K562 (cell line): Measurements from ENCODE around the gene SLC35E3. TPM values are rescaled to one million over a fixed set of nuclear protein-coding genes. Genes with fewer than 3 reads are reported as not detected.

ENCODE experiments used
- ATAC-seq: fragments of 200-7000 bp; cut with Tn5 transposase; 3 replicates; pipeline ENCODE4 v1.9.1; 2020; ENCODE audit warnings: moderate library complexity
- BruUV-seq: library from RNA; stranded (reverse); fragments of 400-500 nt; replicated peaks from 2 replicates; lab custom pipeline; 2021; lab: Mats Ljungman, UMichigan
- CTCF ChIA-PET: fragments of 300-600 bp; formaldehyde crosslinking; extraction: SDS; loops from one replicate; lab custom pipeline; 2021; ENCODE audit warnings: low intra/inter-chr PET ratio; lab: Yijun Ruan, JAX
- POLR2A ChIA-PET: fragments of 300-600, 350-650 bp; sonication (Branson Sonifier 250); formaldehyde crosslinking; extraction: SDS; loops from one replicate; lab custom pipeline; 2021; ENCODE audit warnings: antibody characterized with exemption, inconsistent platforms; lab: Yijun Ruan, JAX
- DNase-seq, 4 experiments: peaks; one replicate each; pipeline versions ENCODE4 v3.0.0 to v3.0.0-alpha.2; 2011 to 2018; ENCODE audit warnings: low spot score in 3 of 4, mixed read lengths in 3 of 4; ENCODE audit errors: extremely low read depth in 1 of 4
- FAIRE-seq: peaks from 2 replicates; lab custom pipeline; 2011; peaks lifted over from hg19 to GRCh38; lab: Jason Lieb, UNC
- H2AFZ ChIP-seq: 2 replicates; pipeline ENCODE4 v1.6.0; 2011; ENCODE audit warnings: low read depth, low read length, control low read depth, inconsistent platforms
- H3K27ac ChIP-seq: fragments of 200-600 bp; 3 replicates; pipeline ENCODE4 v1.8.0; 2011; ENCODE audit warnings: low read depth, mild to moderate bottlenecking, control low read depth, inconsistent platforms, low read length, moderate library complexity, mixed read lengths; ENCODE audit errors: extremely low read depth
- H3K27me3 ChIP-seq, 2 experiments: fragments of 300-600 bp in 1 of 2; 2 replicates in 1 of 2; 3 replicates in 1 of 2; pipeline versions ENCODE4 v1.6.0 to v1.8.0; 2011; ENCODE audit warnings: inconsistent platforms in 2 of 2, low read length in 2 of 2, mild to moderate bottlenecking in 1 of 2, mixed read lengths in 1 of 2, moderate library complexity in 1 of 2; ENCODE audit not compliant: control insufficient read depth in 2 of 2, insufficient read depth in 2 of 2
- H3K36me3 ChIP-seq: fragments of 300-600 bp; 3 replicates; pipeline ENCODE4 v1.8.0; 2011; ENCODE audit warnings: mild to moderate bottlenecking, low read length, inconsistent platforms; ENCODE audit not compliant: control insufficient read depth, insufficient read depth
- H3K4me1 ChIP-seq, 2 experiments: fragments of 200-600 bp in 1 of 2; replicated peaks in 1 of 2; 2 replicates in 1 of 2; 3 replicates in 1 of 2; pipeline versions ENCODE4 v1.5.1 to v1.8.0; 2011; ENCODE audit warnings: inconsistent platforms in 2 of 2, low read length in 2 of 2, mild to moderate bottlenecking in 1 of 2, mixed read lengths in 1 of 2, moderate library complexity in 1 of 2; ENCODE audit not compliant: control insufficient read depth in 2 of 2, insufficient read depth in 2 of 2
- H3K4me2 ChIP-seq: 2 replicates; pipeline ENCODE4 v1.6.1; 2011; ENCODE audit warnings: low read length, control low read depth, inconsistent platforms, mixed read lengths; ENCODE audit not compliant: insufficient read depth
- H3K4me3 ChIP-seq: fragments of 200-600 bp; sonication (generic), shearing (Covaris generic); 2 replicates; pipeline ENCODE4 v1.5.1; 2016; ENCODE audit warnings: control low read depth, inconsistent platforms
- H3K79me2 ChIP-seq: fragments of 200-600 bp; 3 replicates; pipeline ENCODE4 v1.8.0; 2011; ENCODE audit warnings: low read length, inconsistent platforms; ENCODE audit not compliant: control insufficient read depth, insufficient read depth
- H3K9ac ChIP-seq, 2 experiments: 2 replicates each; pipeline versions ENCODE4 v1.6.0 to v1.6.1; 2011; ENCODE audit warnings: low read depth in 2 of 2, low read length in 2 of 2, control low read depth in 1 of 2, inconsistent platforms in 1 of 2, mild to moderate bottlenecking in 1 of 2, mixed read lengths in 1 of 2; ENCODE audit not compliant: insufficient read depth in 1 of 2
- H3K9me1 ChIP-seq: one replicate; pipeline ENCODE4 v1.6.0; 2011; ENCODE audit warnings: inconsistent platforms, mild to moderate bottlenecking, low read length, moderate library complexity; ENCODE audit not compliant: control insufficient read depth, insufficient read depth
- H3K9me3 ChIP-seq: replicated peaks from 2 replicates; pipeline ENCODE4 v1.5.1; 2011; ENCODE audit warnings: low read depth, low read length, inconsistent platforms; ENCODE audit not compliant: control insufficient read depth, insufficient read depth
- H4K20me1 ChIP-seq: replicated peaks from 2 replicates; pipeline ENCODE4 v1.6.1; 2011; ENCODE audit warnings: low read length, inconsistent platforms, mixed read lengths; ENCODE audit not compliant: control insufficient read depth, insufficient read depth
- BRD9 ChIP-seq: fragments of 450-650 bp; IDR thresholded peaks from 2 replicates; pipeline ENCODE4 v1.6.1; 2018; ENCODE audit warnings: low read depth; ENCODE audit not compliant: partially characterized antibody
- DPF2 ChIP-seq: fragments of 450-650 bp; IDR thresholded peaks from 2 replicates; pipeline ENCODE4 v1.6.1; 2016
- ETV6 ChIP-seq, 3 experiments: fragments of 150-350 bp in 1 of 3; sonication (generic) in 1 of 3; formaldehyde crosslinking in 1 of 3; IDR thresholded peaks; 2 replicates each; pipeline versions ENCODE4 v1.6.1 to v1.8.0; 2014 to 2022; ENCODE audit warnings: borderline replicate concordance in 2 of 3, low read depth in 2 of 3, antibody characterized with exemption in 1 of 3, low read length in 1 of 3, mild to moderate bottlenecking in 1 of 3, missing genetic modification reagents in 1 of 3
- GMEB1 ChIP-seq: fragments of 250-450 bp; sonication (Bioruptor Pico); IDR thresholded peaks from 2 replicates; pipeline ENCODE4 v1.4.0; 2020; ENCODE audit warnings: mild to moderate bottlenecking
- NBN ChIP-seq: fragments of 450-650 bp; IDR thresholded peaks from 2 replicates; pipeline ENCODE4 v1.6.1; 2016; ENCODE audit warnings: low read depth, mild to moderate bottlenecking
- NFRKB ChIP-seq: fragments of 450-650 bp; IDR thresholded peaks from 2 replicates; pipeline ENCODE4 v1.6.1; 2016; ENCODE audit warnings: low read depth
- SLC30A9 ChIP-seq: fragments of 250-450 bp; sonication (Bioruptor Pico); IDR thresholded peaks from 2 replicates; pipeline ENCODE4 v1.8.0; 2022; ENCODE audit warnings: mild to moderate bottlenecking, moderate library complexity
- SRSF3 ChIP-seq: fragments of 200-400 bp; formaldehyde crosslinking; IDR thresholded peaks from 2 replicates; pipeline ENCODE4 v1.6.1; 2016; ENCODE audit warnings: mild to moderate bottlenecking, low read length, moderate library complexity; ENCODE audit not compliant: insufficient read depth
- SUPT5H ChIP-seq: fragments of 450-650 bp; IDR thresholded peaks from 2 replicates; pipeline ENCODE4 v1.6.1; 2016
- XRCC3 ChIP-seq: fragments of 450-650 bp; IDR thresholded peaks from 2 replicates; pipeline ENCODE4 v1.6.1; 2017; ENCODE audit warnings: mild to moderate bottlenecking, moderate library complexity
- XRCC4 ChIP-seq: IDR thresholded peaks from one replicate; pipeline ENCODE4 v1.6.1; 2011; ENCODE audit not compliant: insufficient read depth, insufficient read length; ENCODE audit errors: extremely low read depth
- WGBS: fragments of 100-300 bp; shearing (Covaris generic); methylation state at CpG from one replicate; pipeline ENCODE4 v1.1.6; 2016; ENCODE audit warnings: low coverage, mixed read lengths; ENCODE audit not compliant: insufficient coverage; ENCODE audit errors: missing lambda C conversion rate; 5-methylcytosine and 5-hydroxymethylcytosine counted together
- in situ Hi-C: fragments of 300-500 bp; cut with MboI; formaldehyde crosslinking; loops from 4 replicates; pipeline ENCODE4 v1.15.0; 2018; ENCODE audit warnings: inconsistent platforms, mixed read lengths
- intact Hi-C: fragments of 100-400 bp; cut with micrococcal nuclease; formaldehyde crosslinking; loops from 2 replicates; pipeline ENCODE4 v1.14.2; 2022
- polyA plus RNA-seq, 8 experiments: library from polyadenylated mRNA; depleted of rRNA in 4 of 8; stranded (reverse) in 5 of 8; unstranded in 3 of 8; fragments of >200 nt; fragmentation: Nextera tagmentation in 2 of 8; fragmentation: Illumina TruSeq in 1 of 8; extraction: Ambion mirVana in 2 of 8; extraction: Trizol in 1 of 8; gene quantifications; 2 replicates each; pipeline versions ENCODE4 v1.2.1 to v1.2.3, GENCODE V29; 2011 to 2014; ENCODE audit warnings: inconsistent platforms in 1 of 8, missing spikeins in 1 of 8
- total RNA-seq, 7 experiments: library from RNA; depleted of rRNA in 6 of 7; stranded (reverse); fragments of >200 nt in 6 of 7; fragmentation: Illumina TruSeq in 2 of 7; extraction: Trizol in 2 of 7; gene quantifications; 2 replicates each; pipeline versions ENCODE4 v1.2.1 to v1.2.3, GENCODE V29; 2011 to 2021; ENCODE audit warnings: low replicate concordance in 1 of 7

Gene SLC35E3
- total and polyA plus RNA-seq, 9 of the 15 experiments (the other 6 are each of a cell fraction or from before 2014, with no cell fraction given): 1.2 to 5.9 (median 3.8) TPM

- Histone ChIP-seq H3K36me3 (no peaks in the 10 kb centered on the region), H3K9me3 (no peaks in the 10 kb centered on the region), H3K27me3 (no peaks in the 10 kb centered on the region), H3K27ac (no peak overlapping the region), H3K79me2 (no peaks in the 10 kb centered on the region), H3K4me1 (peaks cover 0 to 4% of the 10 kb centered on the region in 2 experiments; a peak in 1 of 5 replicates), H3K4me2 (no peak overlapping the region), H3K9me1 (no peaks in the 10 kb centered on the region), H2AFZ (no peak overlapping the region), H3K9ac (no peak overlapping the region), H3K4me3 (no peak overlapping the region), H4K20me1 (no peaks in the 10 kb centered on the region)
- no peak for TF ChIP-seq NFRKB
- no peak for TF ChIP-seq SRSF3
- no peak for TF ChIP-seq SUPT5H
- no peak for TF ChIP-seq NBN
- no peak for TF ChIP-seq BRD9
- TF ChIP-seq DPF2: no peak
- TF ChIP-seq SLC30A9 (CRISPR knock-in tag): no peak
- TF ChIP-seq XRCC4: no peak
- TF ChIP-seq XRCC3: no peak
- no peak for TF ChIP-seq ETV6 (IDR thresholded peaks at IDR 0.05; ENCODE audit: borderline replicate concordance in 1 of 2, low read depth in 2 of 2, low read length in 1 of 2)
- no peak for TF ChIP-seq ETV6 (CRISPR knock-in tag; IDR thresholded peaks at IDR 0.05; ENCODE audit: borderline replicate concordance)
- no peak for TF ChIP-seq GMEB1
- CTCF ChIA-PET: no interaction called here
- DNase-seq: no peak
- intact Hi-C loops (no loop called here), in situ Hi-C loops (no loop called here)
- no peak for ATAC-seq
- POLR2A ChIA-PET: interaction anchor here (2.8 kb wide), 1 partner anchor 11 kb away, joined by 19 read pairs; the partner anchor contains the start of gene MDM2
- WGBS: 91% methylated on average over 14 of the region's 15 CpGs
- no peak for FAIRE-seq
- no TSS peak for BruUV-seq
Observed at GRCh38 chr12:68796399-68796798, 50.4 kb downstream of the SLC35E3 start.
